Mammary epithelial cell (primary cell): ENCODE results near the gene EXTL1.

ENCODE experiments used
- EZH2 ChIP-seq: IDR thresholded peaks from 2 replicates; pipeline ENCODE4 v1.6.1; 2012; ENCODE audit warnings: low read length, inconsistent platforms, borderline replicate concordance
- TF ChIP-seq, protein P1 (sequence below), 2 donors: IDR thresholded peaks in 1 of 2; conservative IDR thresholded peaks in 1 of 2; 2 replicates each; pipeline ENCODE4 v1.5.1; 2011 to 2012; ENCODE audit warnings: inconsistent platforms in 2 of 2, low read length in 2 of 2, mild to moderate bottlenecking in 2 of 2, control low read depth in 1 of 2, low read depth in 1 of 2; ENCODE audit not compliant: insufficient read depth in 1 of 2; ENCODE audit errors: extremely low read depth in 1 of 2

DNA sequence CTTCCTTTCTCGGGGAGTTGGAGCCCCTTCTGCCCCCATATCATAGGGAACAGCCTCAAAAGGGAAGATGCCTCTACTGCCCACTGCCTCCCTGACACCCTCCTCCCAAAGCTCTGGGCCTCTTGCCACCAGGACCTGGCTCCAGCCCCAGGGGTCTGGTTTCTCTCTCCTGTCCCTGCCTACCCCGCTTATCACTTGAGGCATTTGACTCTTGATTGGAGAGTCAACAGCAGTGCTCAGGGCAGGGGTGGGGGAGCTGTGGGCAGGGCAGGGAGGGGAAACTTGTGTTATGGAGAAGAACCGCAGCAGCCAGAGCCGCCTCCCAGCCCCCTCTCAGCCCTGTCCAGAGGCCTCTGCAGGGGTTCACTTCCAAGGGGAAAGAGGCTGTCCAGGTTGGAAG is 45.3 kb downstream of the EXTL1 start:
- TF ChIP-seq, protein P1, sequence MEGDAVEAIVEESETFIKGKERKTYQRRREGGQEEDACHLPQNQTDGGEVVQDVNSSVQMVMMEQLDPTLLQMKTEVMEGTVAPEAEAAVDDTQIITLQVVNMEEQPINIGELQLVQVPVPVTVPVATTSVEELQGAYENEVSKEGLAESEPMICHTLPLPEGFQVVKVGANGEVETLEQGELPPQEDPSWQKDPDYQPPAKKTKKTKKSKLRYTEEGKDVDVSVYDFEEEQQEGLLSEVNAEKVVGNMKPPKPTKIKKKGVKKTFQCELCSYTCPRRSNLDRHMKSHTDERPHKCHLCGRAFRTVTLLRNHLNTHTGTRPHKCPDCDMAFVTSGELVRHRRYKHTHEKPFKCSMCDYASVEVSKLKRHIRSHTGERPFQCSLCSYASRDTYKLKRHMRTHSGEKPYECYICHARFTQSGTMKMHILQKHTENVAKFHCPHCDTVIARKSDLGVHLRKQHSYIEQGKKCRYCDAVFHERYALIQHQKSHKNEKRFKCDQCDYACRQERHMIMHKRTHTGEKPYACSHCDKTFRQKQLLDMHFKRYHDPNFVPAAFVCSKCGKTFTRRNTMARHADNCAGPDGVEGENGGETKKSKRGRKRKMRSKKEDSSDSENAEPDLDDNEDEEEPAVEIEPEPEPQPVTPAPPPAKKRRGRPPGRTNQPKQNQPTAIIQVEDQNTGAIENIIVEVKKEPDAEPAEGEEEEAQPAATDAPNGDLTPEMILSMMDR (conservative IDR thresholded peaks at IDR 0.05 in 1 of 2, IDR thresholded peaks at IDR 0.05 in 1 of 2; ENCODE audit: extremely low read depth in 1 of 2, insufficient read depth in 1 of 2, low read depth in 1 of 2, low read length in 2 of 2), result no peak
- TF ChIP-seq EZH2, result no peak
